SK-N-SH treated with all-trans-retinoic acid at 6 μM for 48 hours (cell line): Measurements from ENCODE around the gene SAMHD1.

Experiments
- ATAC-seq: fragments of 200-7000 bp; cut with Tn5 transposase; 3 replicates; pipeline ENCODE4 v1.9.1; 2020; ENCODE audit warnings: mild to moderate bottlenecking, moderate library complexity
- ARNTL ChIP-seq: fragments of 450-650 bp; formaldehyde crosslinking; IDR thresholded peaks from 2 replicates; pipeline ENCODE4 v1.5.0; 2020; ENCODE audit warnings: low read depth, mild to moderate bottlenecking, moderate library complexity, borderline replicate concordance
- BACH2 ChIP-seq: fragments of 250-450 bp; sonication (Bioruptor Pico); IDR thresholded peaks from 2 replicates; pipeline ENCODE4 v1.9.0; 2021; ENCODE audit warnings: mild to moderate bottlenecking, borderline replicate concordance
- CSDC2 ChIP-seq: fragments of 250-450 bp; sonication (Bioruptor Pico); IDR thresholded peaks from 2 replicates; pipeline ENCODE4 v1.5.0; 2020; ENCODE audit warnings: mild to moderate bottlenecking, moderate library complexity
- CSRNP3 ChIP-seq: fragments of 250-450 bp; sonication (Bioruptor Pico); IDR thresholded peaks from 2 replicates; pipeline ENCODE4 v1.5.1; 2021; ENCODE audit warnings: mild to moderate bottlenecking, moderate library complexity
- GLIS3 ChIP-seq: fragments of 250-450 bp; sonication (Bioruptor Pico); IDR thresholded peaks from 2 replicates; pipeline ENCODE4 v1.5.0; 2020; ENCODE audit warnings: mild to moderate bottlenecking, moderate library complexity
- OSR1 ChIP-seq: fragments of 250-450 bp; sonication (Bioruptor Pico); IDR thresholded peaks from 2 replicates; pipeline ENCODE4 v1.8.0; 2022; ENCODE audit warnings: moderate library complexity, mild to moderate bottlenecking, inconsistent platforms
- PATZ1 ChIP-seq: fragments of 250-450 bp; sonication (Bioruptor Pico); IDR thresholded peaks from 2 replicates; pipeline ENCODE4 v1.8.0; 2020; ENCODE audit warnings: mild to moderate bottlenecking, moderate library complexity, borderline replicate concordance
- PPARA ChIP-seq: fragments of 250-450 bp; sonication (Bioruptor Pico); IDR thresholded peaks from 2 replicates; pipeline ENCODE4 v1.5.0; 2020; ENCODE audit warnings: mild to moderate bottlenecking, borderline replicate concordance
- RARB ChIP-seq: fragments of 250-450 bp; sonication (Bioruptor Pico); IDR thresholded peaks from 2 replicates; pipeline ENCODE4 v1.8.0; 2021; ENCODE audit warnings: mild to moderate bottlenecking, moderate library complexity
- SNAI2 ChIP-seq: fragments of 250-450 bp; sonication (Bioruptor Pico); IDR thresholded peaks from 2 replicates; pipeline ENCODE4 v1.5.0; 2020; ENCODE audit warnings: mild to moderate bottlenecking, moderate library complexity
- TCF4 ChIP-seq: fragments of 250-450 bp; sonication (Bioruptor Pico); IDR thresholded peaks from 2 replicates; pipeline ENCODE4 v1.8.0; 2021; ENCODE audit warnings: mild to moderate bottlenecking, moderate library complexity, borderline replicate concordance
- TOX ChIP-seq: fragments of 250-450 bp; sonication (Bioruptor Pico); IDR thresholded peaks from 2 replicates; pipeline ENCODE4 v1.8.0; 2021; ENCODE audit warnings: mild to moderate bottlenecking, moderate library complexity, borderline replicate concordance
- TSHZ2 ChIP-seq: fragments of 250-450 bp; sonication (Bioruptor Pico); IDR thresholded peaks from 2 replicates; pipeline ENCODE4 v1.5.0; 2020; ENCODE audit warnings: mild to moderate bottlenecking, moderate library complexity
- ZC3H10 ChIP-seq: fragments of 250-450 bp; sonication (Bioruptor Pico); IDR thresholded peaks from 2 replicates; pipeline ENCODE4 v1.5.1; 2021; ENCODE audit warnings: mild to moderate bottlenecking, moderate library complexity
- ZFP3 ChIP-seq: fragments of 250-450 bp; sonication (Bioruptor Pico); IDR thresholded peaks from 2 replicates; pipeline ENCODE4 v1.5.0; 2020; ENCODE audit warnings: mild to moderate bottlenecking, moderate library complexity
- ZFP30 ChIP-seq: fragments of 450-650 bp; formaldehyde crosslinking; IDR thresholded peaks from 2 replicates; pipeline ENCODE4 v1.5.0; 2022; ENCODE audit warnings: mild to moderate bottlenecking, moderate library complexity
- ZNF565 ChIP-seq: fragments of 450-650 bp; formaldehyde crosslinking; conservative IDR thresholded peaks from 2 replicates; pipeline ENCODE4 v1.5.0; 2020; ENCODE audit warnings: low read depth, mild to moderate bottlenecking, moderate library complexity
- ZNF70 ChIP-seq: fragments of 450-650 bp; formaldehyde crosslinking; IDR thresholded peaks from 2 replicates; pipeline ENCODE4 v1.5.0; 2020; ENCODE audit warnings: mild to moderate bottlenecking, moderate library complexity
- ZNF8 ChIP-seq: fragments of 450-650 bp; formaldehyde crosslinking; IDR thresholded peaks from 2 replicates; pipeline ENCODE4 v1.5.0; 2020; ENCODE audit warnings: mild to moderate bottlenecking, moderate library complexity
- TF ChIP-seq, protein P1 (sequence below): fragments of 250-450 bp; sonication (Bioruptor Pico); IDR thresholded peaks from 2 replicates; pipeline ENCODE4 v1.8.0; 2021; ENCODE audit warnings: low read depth, mild to moderate bottlenecking, moderate library complexity, borderline replicate concordance
- TF ChIP-seq, protein P2 (sequence below): fragments of 250-450 bp; sonication (Bioruptor Pico); IDR thresholded peaks from 2 replicates; pipeline ENCODE4 v1.5.1; 2020; ENCODE audit warnings: low read depth, mild to moderate bottlenecking, moderate library complexity

SAMHD1 gene

GRCh38 chr20:36895036-36895435 is 56.5 kb downstream of the SAMHD1 start:
- no peak for TF ChIP-seq ZNF8 (CRISPR knock-in tag)
- no peak for TF ChIP-seq ZFP30 (CRISPR knock-in tag)
- TF ChIP-seq TOX = no peak
- no peak for TF ChIP-seq ZFP3 (CRISPR knock-in tag)
- no peak for TF ChIP-seq SNAI2
- TF ChIP-seq OSR1 (CRISPR knock-in tag) = no peak
- ATAC-seq = no peak

DNA sequence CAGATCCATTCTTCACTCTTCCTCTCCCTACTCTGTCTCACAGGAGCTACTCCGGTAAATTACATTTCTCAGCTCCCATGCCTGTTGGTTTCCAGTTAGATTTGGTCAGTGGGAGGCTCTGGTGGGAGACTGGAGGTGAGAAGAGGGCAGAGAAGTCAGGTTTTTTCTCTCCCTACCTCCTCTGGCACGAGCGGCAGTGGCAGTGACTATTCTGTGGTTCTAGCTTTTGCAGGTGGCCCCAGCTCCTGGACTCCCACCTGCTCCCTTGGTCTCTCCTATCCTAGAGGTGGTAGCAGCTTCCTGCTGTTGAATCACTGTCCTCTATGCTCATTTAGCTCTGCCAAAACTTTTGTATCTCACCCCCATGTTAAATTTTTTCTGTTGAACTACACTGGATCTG is 57.7 kb downstream of the SAMHD1 start:
- TF ChIP-seq CSDC2 (CRISPR knock-in tag) (no peak), OSR1 (CRISPR knock-in tag) (no peak), ARNTL (CRISPR knock-in tag) (no peak), TCF4 (CRISPR knock-in tag) (no peak), BACH2 (CRISPR knock-in tag) (no peak), SNAI2 (no peak), PATZ1 (CRISPR knock-in tag) (no peak), ZC3H10 (CRISPR knock-in tag) (no peak), RARB (no peak), TSHZ2 (no peak), CSRNP3 (no peak), PPARA (CRISPR knock-in tag) (no peak), ZNF70 (CRISPR knock-in tag) (no peak), ZFP3 (CRISPR knock-in tag) (no peak), ZNF8 (CRISPR knock-in tag) (no peak)
- TF ChIP-seq, protein P1, sequence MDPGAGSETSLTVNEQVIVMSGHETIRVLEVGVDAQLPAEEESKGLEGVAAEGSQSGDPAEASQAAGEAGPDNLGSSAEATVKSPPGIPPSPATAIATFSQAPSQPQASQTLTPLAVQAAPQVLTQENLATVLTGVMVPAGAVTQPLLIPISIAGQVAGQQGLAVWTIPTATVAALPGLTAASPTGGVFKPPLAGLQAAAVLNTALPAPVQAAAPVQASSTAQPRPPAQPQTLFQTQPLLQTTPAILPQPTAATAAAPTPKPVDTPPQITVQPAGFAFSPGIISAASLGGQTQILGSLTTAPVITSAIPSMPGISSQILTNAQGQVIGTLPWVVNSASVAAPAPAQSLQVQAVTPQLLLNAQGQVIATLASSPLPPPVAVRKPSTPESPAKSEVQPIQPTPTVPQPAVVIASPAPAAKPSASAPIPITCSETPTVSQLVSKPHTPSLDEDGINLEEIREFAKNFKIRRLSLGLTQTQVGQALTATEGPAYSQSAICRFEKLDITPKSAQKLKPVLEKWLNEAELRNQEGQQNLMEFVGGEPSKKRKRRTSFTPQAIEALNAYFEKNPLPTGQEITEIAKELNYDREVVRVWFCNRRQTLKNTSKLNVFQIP = no peak
- TF ChIP-seq, protein P2, sequence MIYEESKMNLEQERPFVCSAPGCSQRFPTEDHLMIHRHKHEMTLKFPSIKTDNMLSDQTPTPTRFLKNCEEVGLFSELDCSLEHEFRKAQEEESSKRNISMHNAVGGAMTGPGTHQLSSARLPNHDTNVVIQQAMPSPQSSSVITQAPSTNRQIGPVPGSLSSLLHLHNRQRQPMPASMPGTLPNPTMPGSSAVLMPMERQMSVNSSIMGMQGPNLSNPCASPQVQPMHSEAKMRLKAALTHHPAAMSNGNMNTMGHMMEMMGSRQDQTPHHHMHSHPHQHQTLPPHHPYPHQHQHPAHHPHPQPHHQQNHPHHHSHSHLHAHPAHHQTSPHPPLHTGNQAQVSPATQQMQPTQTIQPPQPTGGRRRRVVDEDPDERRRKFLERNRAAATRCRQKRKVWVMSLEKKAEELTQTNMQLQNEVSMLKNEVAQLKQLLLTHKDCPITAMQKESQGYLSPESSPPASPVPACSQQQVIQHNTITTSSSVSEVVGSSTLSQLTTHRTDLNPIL (CRISPR knock-in tag) = no peak

DNA sequence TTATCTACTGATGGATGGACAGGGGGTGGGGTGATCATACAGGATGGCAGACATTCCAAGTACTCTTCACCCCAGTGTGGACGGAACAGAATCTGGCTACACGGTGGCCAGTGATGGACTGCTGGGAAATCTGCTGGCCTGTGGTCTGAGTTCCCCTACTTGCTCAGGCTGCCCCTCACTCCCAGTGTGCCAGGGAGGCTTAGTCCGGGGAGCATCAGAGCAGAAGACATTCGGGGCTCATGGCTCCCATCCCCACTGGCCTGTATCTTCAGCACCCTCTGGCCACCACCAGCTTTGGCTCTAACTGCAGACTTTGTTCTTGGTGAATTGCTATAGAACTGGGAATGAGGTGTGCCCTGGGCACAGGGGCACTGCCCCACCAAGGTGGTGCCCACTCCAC is 60.3 kb downstream of the SAMHD1 start:
- TF ChIP-seq TOX (no peak), GLIS3 (CRISPR knock-in tag) (no peak), BACH2 (CRISPR knock-in tag) (no peak), ZNF565 (CRISPR knock-in tag) (no peak), PPARA (CRISPR knock-in tag) (no peak), ARNTL (CRISPR knock-in tag) (no peak), ZNF70 (CRISPR knock-in tag) (no peak), CSRNP3 (no peak), ZFP30 (CRISPR knock-in tag) (no peak), OSR1 (CRISPR knock-in tag) (no peak), PATZ1 (CRISPR knock-in tag) (no peak), SNAI2 (no peak), TCF4 (CRISPR knock-in tag) (no peak), ZFP3 (CRISPR knock-in tag) (no peak)
- TF ChIP-seq, protein P2 (CRISPR knock-in tag) = no peak
- ATAC-seq = no peak

More for the DNA sequence above, 57.7 kb downstream of the SAMHD1 start:
- no peak for ATAC-seq
